Nephron progenitor cell (in vitro differentiated cells): ENCODE data around the gene SLAMF7.

Experiments used
- DNase-seq: peaks from one replicate; pipeline ENCODE4 v3.0.0; 2021
- H3K27ac Mint-ChIP-seq: 2 replicates; pipeline ENCODE4 v1.8.0; 2021; ENCODE audit warnings: mild to moderate bottlenecking, moderate library complexity, mixed read lengths
- H3K27me3 Mint-ChIP-seq: 2 replicates; pipeline ENCODE4 v1.8.0; 2021; ENCODE audit warnings: mild to moderate bottlenecking, low read depth, mixed read lengths; ENCODE audit not compliant: poor library complexity
- H3K36me3 Mint-ChIP-seq: 2 replicates; pipeline ENCODE4 v1.8.0; 2021; ENCODE audit warnings: low read depth, mixed read lengths
- H3K4me1 Mint-ChIP-seq: 2 replicates; pipeline ENCODE4 v1.8.0; 2021; ENCODE audit warnings: mixed read lengths
- H3K4me3 Mint-ChIP-seq: 2 replicates; pipeline ENCODE4 v1.8.0; 2021; ENCODE audit warnings: mild to moderate bottlenecking, moderate library complexity, mixed read lengths
- H3K9me3 Mint-ChIP-seq: 2 replicates; pipeline ENCODE4 v1.8.0; 2021; ENCODE audit warnings: mild to moderate bottlenecking, moderate library complexity, mixed read lengths
- CTCF ChIP-seq: fragments of 200-600 bp; sonication (generic); IDR thresholded peaks from 2 replicates; pipeline ENCODE4 v1.5.0; 2021; ENCODE audit warnings: antibody characterized with exemption

SLAMF7 gene

GRCh38 chr1:160752406-160752805, 13.4 kb downstream of the SLAMF7 start:
- Mint-ChIP-seq H3K36me3 (no peaks in the 10 kb centered on the region), H3K4me3 (no peak overlapping the region), H3K27ac (no peak overlapping the region), H3K4me1 (no peaks in the 10 kb centered on the region), H3K9me3 (no peaks in the 10 kb centered on the region), H3K27me3 (peaks cover 22% of the 10 kb centered on the region)
- no peak for DNase-seq
- no peak for TF ChIP-seq CTCF

GRCh38 chr1:160752924-160753323, 13.9 kb downstream of the SLAMF7 start:
- peaks cover 26% of the 10 kb centered on the region for H3K27me3 Mint-ChIP-seq
- H3K36me3 Mint-ChIP-seq: no peaks in the 10 kb centered on the region
- TF ChIP-seq CTCF: no peak
- no peaks in the 10 kb centered on the region for H3K4me1 Mint-ChIP-seq
- no peak for DNase-seq
- no peak overlapping the region for H3K27ac Mint-ChIP-seq
- no peaks in the 10 kb centered on the region for H3K9me3 Mint-ChIP-seq
- no peak overlapping the region for H3K4me3 Mint-ChIP-seq

- no peak overlapping the region for H3K27ac Mint-ChIP-seq
- no peaks in the 10 kb centered on the region for H3K4me1 Mint-ChIP-seq
- no peak for DNase-seq
- no peaks in the 10 kb centered on the region for H3K36me3 Mint-ChIP-seq
- H3K4me3 Mint-ChIP-seq: no peak overlapping the region
- no peaks in the 10 kb centered on the region for H3K9me3 Mint-ChIP-seq
- no peak for TF ChIP-seq CTCF
- H3K27me3 Mint-ChIP-seq: peaks cover 26% of the 10 kb centered on the region
These were observed 14.5 kb downstream of the SLAMF7 start for GRCh38 chr1:160753594-160753993.

- Mint-ChIP-seq H3K27me3 (peaks cover 25% of the 10 kb centered on the region), H3K4me1 (no peaks in the 10 kb centered on the region), H3K9me3 (no peaks in the 10 kb centered on the region), H3K36me3 (no peaks in the 10 kb centered on the region), H3K4me3 (no peak overlapping the region), H3K27ac (no peak overlapping the region)
- no peak for TF ChIP-seq CTCF
- no peak for DNase-seq
These were observed 16.4 kb downstream of the SLAMF7 start for GRCh38 chr1:160755461-160755860.

- no peak for TF ChIP-seq CTCF
- Mint-ChIP-seq H3K4me1 (no peaks in the 10 kb centered on the region), H3K27me3 (peaks cover 18% of the 10 kb centered on the region), H3K27ac (no peak overlapping the region), H3K36me3 (no peaks in the 10 kb centered on the region), H3K4me3 (no peak overlapping the region), H3K9me3 (no peaks in the 10 kb centered on the region)
- no peak for DNase-seq
These were observed 17.1 kb downstream of the SLAMF7 start for GRCh38 chr1:160755911-160756848.

- TF ChIP-seq CTCF: no peak
- no peak for DNase-seq
- Mint-ChIP-seq H3K36me3 (no peaks in the 10 kb centered on the region), H3K4me1 (no peaks in the 10 kb centered on the region), H3K27me3 (peaks cover 13% of the 10 kb centered on the region), H3K9me3 (no peaks in the 10 kb centered on the region), H3K27ac (no peak overlapping the region), H3K4me3 (no peak overlapping the region)
These were observed 17.8 kb downstream of the SLAMF7 start for GRCh38 chr1:160756849-160757201.
